ENCODE measurements around the gene FAR1.

The FAR1 gene

DNA sequence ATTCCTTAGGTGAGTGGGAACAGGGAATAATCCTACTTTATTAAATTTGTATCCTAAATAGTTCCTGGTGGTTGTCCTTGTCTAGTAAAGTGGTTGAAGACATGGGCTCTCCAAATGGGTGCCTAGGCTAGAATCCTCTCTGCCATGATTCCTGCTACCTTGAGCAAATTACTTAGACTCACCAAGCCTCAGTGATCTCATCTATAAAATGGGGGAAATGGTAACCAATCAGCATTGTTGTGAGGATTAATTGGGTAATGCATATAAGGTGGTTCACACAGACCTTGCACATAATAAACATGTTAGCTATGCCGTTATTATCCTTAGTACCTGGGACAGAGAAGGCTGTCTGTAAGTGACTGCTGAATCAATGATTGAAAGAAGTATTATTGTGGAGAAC, 109.9 kb downstream of the FAR1 start:
- no peak for DNase-seq

DNA sequence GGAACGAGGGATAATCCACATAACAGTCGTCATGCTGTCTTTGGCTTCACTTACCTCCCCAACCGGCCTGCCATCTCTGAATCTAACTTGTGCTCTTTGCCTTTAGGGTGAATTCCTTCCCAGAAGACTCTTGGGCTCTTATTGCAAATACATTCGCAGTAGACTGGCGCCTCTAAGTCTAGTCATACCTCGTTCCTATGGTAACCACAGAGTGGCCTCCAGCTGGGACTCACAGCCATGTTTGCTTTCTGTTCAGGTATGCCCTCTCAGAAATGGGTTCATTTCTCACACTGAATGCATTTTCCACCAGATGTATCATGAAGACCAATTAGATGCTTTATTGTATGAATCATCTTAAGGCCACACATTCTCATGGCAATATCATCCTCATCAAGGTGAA, 112.7 kb downstream of the FAR1 start:
- no peak for DNase-seq

Measured in suppressor macrophage treated with lipopolysaccharide for 4 hours (primary cell).